ENCODE measurements around the gene SLC19A1.

The SLC19A1 gene

DNA sequence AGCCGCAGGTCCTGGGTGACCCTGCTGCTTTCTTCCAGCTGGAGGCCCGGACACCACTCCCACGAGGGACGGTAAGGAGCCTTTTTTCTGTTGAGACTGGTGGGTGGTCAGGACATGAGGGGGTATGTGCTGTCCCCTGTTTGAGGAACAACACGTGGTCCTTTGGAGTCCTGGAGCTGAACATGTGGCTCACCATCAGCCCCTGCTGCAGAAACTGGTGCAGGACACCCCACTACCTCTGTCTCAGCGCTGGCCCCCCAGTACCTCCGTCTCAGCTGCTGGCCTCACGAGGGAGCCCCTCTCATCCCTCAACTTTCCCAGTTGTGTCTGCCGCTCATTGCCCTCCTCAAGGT, 34.7 kb downstream of the SLC19A1 start:
- no peaks in the 10 kb centered on the region; the same call in 1 of the 2 replicates for H4K20me1 ChIP-seq (ENCODE audit: insufficient read depth, low read length)
- no peaks in the 10 kb centered on the region for H3K9me3 ChIP-seq (replicated peaks; ENCODE audit: insufficient read depth, low read length)
- H3F3A ChIP-seq (ENCODE audit: insufficient read depth, low read length), result no peaks in the 10 kb centered on the region
- TF ChIP-seq, protein P1, sequence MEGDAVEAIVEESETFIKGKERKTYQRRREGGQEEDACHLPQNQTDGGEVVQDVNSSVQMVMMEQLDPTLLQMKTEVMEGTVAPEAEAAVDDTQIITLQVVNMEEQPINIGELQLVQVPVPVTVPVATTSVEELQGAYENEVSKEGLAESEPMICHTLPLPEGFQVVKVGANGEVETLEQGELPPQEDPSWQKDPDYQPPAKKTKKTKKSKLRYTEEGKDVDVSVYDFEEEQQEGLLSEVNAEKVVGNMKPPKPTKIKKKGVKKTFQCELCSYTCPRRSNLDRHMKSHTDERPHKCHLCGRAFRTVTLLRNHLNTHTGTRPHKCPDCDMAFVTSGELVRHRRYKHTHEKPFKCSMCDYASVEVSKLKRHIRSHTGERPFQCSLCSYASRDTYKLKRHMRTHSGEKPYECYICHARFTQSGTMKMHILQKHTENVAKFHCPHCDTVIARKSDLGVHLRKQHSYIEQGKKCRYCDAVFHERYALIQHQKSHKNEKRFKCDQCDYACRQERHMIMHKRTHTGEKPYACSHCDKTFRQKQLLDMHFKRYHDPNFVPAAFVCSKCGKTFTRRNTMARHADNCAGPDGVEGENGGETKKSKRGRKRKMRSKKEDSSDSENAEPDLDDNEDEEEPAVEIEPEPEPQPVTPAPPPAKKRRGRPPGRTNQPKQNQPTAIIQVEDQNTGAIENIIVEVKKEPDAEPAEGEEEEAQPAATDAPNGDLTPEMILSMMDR (IDR thresholded peaks at IDR 0.05; ENCODE audit: low read length), result no peak
- no peak for TF ChIP-seq EZH2phosphoT487 (IDR thresholded peaks at IDR 0.05; ENCODE audit: low read length)
- TF ChIP-seq EZH2 (optimal IDR thresholded peaks at IDR 0.05; ENCODE audit: low read depth, low read length), result no peak
- no peak overlapping the region for H3K27ac ChIP-seq (ENCODE audit: low read length)
- H3K4me3 ChIP-seq (ENCODE audit: low read length), result no peak overlapping the region
- no peaks in the 10 kb centered on the region for H3K79me2 ChIP-seq (ENCODE audit: low read length)
- no peaks in the 10 kb centered on the region for H3K4me1 ChIP-seq (ENCODE audit: low read length)
- H3K9ac ChIP-seq (ENCODE audit: low read length), result no peak overlapping the region
- no peaks in the 10 kb centered on the region for H3K9me2 ChIP-seq (replicated peaks; ENCODE audit: insufficient read depth, low read length)
- peaks cover 43% of the 10 kb centered on the region for H3K27me3 ChIP-seq (replicated peaks; ENCODE audit: insufficient read depth, low read length)
- H3K4me2 ChIP-seq (ENCODE audit: low read depth, low read length), result no peak overlapping the region
- no peak for DNase-seq
- H2AFZ ChIP-seq (ENCODE audit: low read length), result no peak overlapping the region
- no peaks in the 10 kb centered on the region for H3K36me3 ChIP-seq (replicated peaks; ENCODE audit: insufficient read depth, low read length)

DNA sequence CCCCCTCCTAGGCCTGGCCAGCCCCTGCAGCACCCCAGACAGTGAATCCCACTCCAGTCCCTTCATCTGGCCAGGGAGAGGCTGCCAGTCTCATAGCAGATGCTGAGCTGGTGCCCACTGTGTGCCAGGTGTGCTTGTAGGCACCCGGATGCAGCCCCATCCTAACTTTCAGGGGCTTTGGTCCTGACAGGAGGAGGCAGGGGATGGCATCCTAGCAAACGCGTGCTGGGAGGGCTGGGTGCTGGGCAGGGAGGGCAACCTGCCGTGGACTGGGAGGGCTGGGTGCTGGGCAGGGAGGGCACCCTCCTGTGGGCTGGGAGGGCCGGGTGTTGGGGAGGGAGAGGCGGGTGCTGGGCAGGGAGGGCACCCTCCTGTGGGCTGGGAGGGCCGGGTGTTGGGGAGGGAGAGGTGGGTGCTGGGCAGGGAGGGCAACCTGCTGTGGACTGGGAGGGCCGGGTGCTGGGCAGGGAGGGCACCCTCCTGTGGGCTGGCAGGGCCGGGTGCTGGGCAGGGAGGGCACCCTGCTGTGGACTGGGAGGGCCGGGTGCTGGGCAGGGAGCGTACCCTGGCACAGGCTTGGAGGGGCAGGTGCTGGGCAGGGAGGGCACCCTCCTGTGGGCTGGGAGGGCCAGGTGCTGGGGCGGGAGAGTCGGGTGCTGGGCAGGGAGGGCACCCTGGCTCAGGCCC, 35.3 kb downstream of the SLC19A1 start:
- no peaks in the 10 kb centered on the region for H3K4me1 ChIP-seq (ENCODE audit: low read length)
- no peaks in the 10 kb centered on the region for H3K9me2 ChIP-seq (replicated peaks; ENCODE audit: insufficient read depth, low read length)

DNA sequence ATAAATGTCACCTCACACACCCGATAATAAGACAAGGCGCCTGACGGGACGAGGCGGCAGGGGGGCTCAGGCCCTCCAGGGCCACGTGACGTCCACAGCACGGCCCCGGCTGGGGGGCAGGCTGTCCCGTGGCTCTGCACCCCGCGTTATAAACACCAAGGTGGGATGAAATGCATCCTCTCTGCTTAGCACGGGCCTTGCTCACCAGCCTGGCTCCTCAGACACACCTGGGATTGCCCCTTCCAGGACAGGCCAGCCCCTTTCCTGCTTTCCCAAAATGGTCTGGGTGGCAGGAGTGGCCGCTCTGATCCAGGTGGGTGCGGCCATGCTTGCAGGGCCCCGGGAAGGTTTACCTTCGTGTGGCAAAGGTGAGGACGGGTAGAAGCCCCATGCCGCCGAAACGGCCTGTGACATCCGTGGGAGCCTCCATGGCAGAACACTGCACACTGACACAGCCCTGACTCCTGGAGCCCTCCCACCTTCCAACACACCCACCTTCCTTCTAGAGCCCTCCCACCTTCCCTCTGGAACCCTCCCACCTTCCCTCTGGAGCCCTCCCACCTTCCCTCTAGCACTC, 35.9 kb downstream of the SLC19A1 start:
- H3K9ac ChIP-seq (ENCODE audit: low read length), result no peak overlapping the region
- no peak for TF ChIP-seq EZH2 (optimal IDR thresholded peaks at IDR 0.05; ENCODE audit: low read depth, low read length)
- no peak for TF ChIP-seq EZH2phosphoT487 (IDR thresholded peaks at IDR 0.05; ENCODE audit: low read length)
- H3K36me3 ChIP-seq (replicated peaks; ENCODE audit: insufficient read depth, low read length), result no peaks in the 10 kb centered on the region
- H3K79me2 ChIP-seq (ENCODE audit: low read length), result no peaks in the 10 kb centered on the region
- H3K4me2 ChIP-seq (ENCODE audit: low read depth, low read length), result no peak overlapping the region
- no peak for DNase-seq
- no peak overlapping the region for H3K4me3 ChIP-seq (ENCODE audit: low read length)
- H3F3A ChIP-seq (ENCODE audit: insufficient read depth, low read length), result no peaks in the 10 kb centered on the region
- peaks cover 50% of the 10 kb centered on the region for H3K27me3 ChIP-seq (replicated peaks; ENCODE audit: insufficient read depth, low read length)
- no peaks in the 10 kb centered on the region; the same call in 1 of the 2 replicates for H4K20me1 ChIP-seq (ENCODE audit: insufficient read depth, low read length)
- no peaks in the 10 kb centered on the region for H3K9me2 ChIP-seq (replicated peaks; ENCODE audit: insufficient read depth, low read length)
- no peak overlapping the region for H2AFZ ChIP-seq (ENCODE audit: low read length)
- no peaks in the 10 kb centered on the region for H3K4me1 ChIP-seq (ENCODE audit: low read length)
- H3K9me3 ChIP-seq (replicated peaks; ENCODE audit: insufficient read depth, low read length), result no peaks in the 10 kb centered on the region
- H3K27ac ChIP-seq (ENCODE audit: low read length), result no peak overlapping the region

More for the DNA sequence above, 35.3 kb downstream of the SLC19A1 start:
- no peak for DNase-seq
- H3K36me3 ChIP-seq (replicated peaks; ENCODE audit: insufficient read depth, low read length), result no peaks in the 10 kb centered on the region
- no peak overlapping the region for H2AFZ ChIP-seq (ENCODE audit: low read length)
- no peaks in the 10 kb centered on the region for H3K79me2 ChIP-seq (ENCODE audit: low read length)
- H3K9me3 ChIP-seq (replicated peaks; ENCODE audit: insufficient read depth, low read length), result no peaks in the 10 kb centered on the region
- no peak overlapping the region for H3K4me3 ChIP-seq (ENCODE audit: low read length)
- no peak overlapping the region for H3K27ac ChIP-seq (ENCODE audit: low read length)
- no peaks in the 10 kb centered on the region for H3F3A ChIP-seq (ENCODE audit: insufficient read depth, low read length)
- H3K4me2 ChIP-seq (ENCODE audit: low read depth, low read length), result no peak overlapping the region
- H3K9ac ChIP-seq (ENCODE audit: low read length), result no peak overlapping the region
- TF ChIP-seq EZH2phosphoT487 (IDR thresholded peaks at IDR 0.05; ENCODE audit: low read length) (no peak), EZH2 (optimal IDR thresholded peaks at IDR 0.05; ENCODE audit: low read depth, low read length) (no peak)
- TF ChIP-seq, protein P1 (IDR thresholded peaks at IDR 0.05; ENCODE audit: low read length), result no peak
- no peaks in the 10 kb centered on the region; the same call in 1 of the 2 replicates for H4K20me1 ChIP-seq (ENCODE audit: insufficient read depth, low read length)
- peaks cover 48% of the 10 kb centered on the region for H3K27me3 ChIP-seq (replicated peaks; ENCODE audit: insufficient read depth, low read length)

Measured in MM.1S (cell line).